GM19372 (cell line): ENCODE results near the gene RAB15.

Experiments
- ATAC-seq: cut with Tn5 transposase; IDR thresholded peaks from one replicate; pipeline ENCODE4 v1.9.1; 2021; ENCODE audit warnings: mild to moderate bottlenecking, low read depth, moderate library complexity; ENCODE audit not compliant: unreplicated experiment

Gene RAB15

DNA sequence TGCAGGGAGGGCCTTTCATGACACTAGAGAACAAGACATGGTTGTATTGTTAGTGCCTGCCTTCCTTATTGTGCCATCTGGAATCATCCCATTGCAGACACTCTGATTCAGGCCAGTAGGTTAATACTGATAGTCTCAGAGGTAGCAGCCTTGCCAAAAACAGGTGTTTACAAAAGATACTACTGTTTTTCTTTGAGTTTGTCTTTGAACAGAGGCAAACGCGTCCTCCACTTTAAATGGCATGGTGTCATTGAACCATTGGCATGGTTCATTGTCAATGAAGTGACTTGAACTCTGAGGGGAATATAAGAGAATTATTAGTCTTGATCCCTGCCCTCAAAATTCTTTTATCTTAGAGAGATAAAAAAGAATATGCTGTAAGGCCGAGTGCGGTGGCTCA lies 18.8 kb upstream of the RAB15 start:
- no peak for ATAC-seq

DNA sequence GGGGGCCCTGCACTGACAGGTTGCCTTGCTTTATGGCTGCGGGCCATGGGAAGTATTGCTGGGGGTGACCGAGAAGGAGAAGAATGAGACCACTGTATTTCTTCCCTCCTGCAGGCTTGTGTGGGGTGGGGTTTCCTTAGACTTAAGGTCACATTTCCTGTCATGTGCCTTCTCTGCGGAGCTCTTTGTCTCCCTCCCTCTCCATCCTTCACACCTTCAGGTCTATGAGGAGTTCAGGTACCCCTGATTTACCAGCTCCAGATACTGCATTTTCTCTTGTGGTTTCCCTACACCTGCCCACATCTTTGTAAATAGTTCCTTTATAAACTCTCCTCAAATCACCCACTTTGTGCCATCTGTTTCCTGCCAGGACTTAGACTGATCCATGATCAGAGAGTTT lies 18.2 kb upstream of the RAB15 start:
- ATAC-seq = no peak

DNA sequence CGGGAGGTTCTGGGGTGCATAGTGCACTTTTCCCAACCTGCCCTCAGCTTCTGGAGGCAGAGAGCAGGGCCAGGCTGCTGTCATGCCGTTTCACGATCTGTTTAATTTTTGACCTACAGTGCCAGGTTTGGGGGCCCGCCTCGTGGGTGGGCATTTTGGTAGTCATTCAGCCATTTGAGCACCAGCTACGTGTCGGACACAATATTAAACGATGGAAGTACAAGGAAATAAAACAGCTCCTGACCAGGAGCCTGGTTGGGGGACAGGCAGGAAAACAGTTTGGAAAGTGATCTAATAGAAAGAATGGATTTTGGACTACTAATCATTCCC lies 15.3 kb upstream of the RAB15 start:
- no peak for ATAC-seq

DNA sequence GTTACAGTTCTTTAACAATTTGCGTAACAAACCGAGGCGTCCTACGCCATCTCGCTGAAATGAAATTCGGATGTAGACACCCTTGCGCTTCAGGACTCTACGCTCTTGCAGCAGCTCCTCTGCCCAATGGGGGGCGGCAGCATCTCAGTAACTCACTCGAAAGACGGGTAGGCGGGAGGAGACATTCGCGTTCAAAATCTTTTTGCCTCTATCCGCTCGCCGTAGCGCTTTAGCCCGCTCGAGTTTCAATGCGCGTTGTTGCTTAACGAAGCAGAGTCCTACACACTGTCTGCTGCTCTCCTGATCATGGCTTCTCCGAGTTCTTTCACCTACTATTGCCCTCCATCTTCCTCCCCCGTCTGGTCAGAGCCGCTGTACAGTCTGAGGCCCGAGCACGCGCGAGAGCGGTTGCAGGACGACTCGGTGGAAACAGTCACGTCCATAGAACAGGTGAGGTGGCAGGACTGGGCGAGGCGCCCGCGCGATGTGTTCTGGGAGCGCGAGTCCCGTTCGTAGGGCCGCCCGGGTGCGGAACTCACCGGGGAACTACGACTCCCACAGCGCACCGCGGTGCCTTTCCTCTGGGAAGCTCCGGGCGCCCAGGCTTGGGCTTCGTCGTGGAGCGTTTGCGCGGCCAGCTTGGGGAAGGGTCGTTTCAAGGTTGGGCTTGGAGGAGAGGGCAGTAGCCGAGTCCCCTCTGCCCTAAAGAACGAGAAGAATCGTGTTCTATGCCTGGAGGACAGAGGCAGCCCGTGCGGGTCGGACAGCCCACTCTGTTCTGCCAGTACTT lies 14.7 kb upstream of the RAB15 start, which contains the start of gene FNTB:
Gene FNTB, plus strand, starts transcription at position 248 of the 790 bp plus-strand sequence. Its CDS starts 59 bp downstream, at position 307.
- ATAC-seq = peak; percentile 92

DNA sequence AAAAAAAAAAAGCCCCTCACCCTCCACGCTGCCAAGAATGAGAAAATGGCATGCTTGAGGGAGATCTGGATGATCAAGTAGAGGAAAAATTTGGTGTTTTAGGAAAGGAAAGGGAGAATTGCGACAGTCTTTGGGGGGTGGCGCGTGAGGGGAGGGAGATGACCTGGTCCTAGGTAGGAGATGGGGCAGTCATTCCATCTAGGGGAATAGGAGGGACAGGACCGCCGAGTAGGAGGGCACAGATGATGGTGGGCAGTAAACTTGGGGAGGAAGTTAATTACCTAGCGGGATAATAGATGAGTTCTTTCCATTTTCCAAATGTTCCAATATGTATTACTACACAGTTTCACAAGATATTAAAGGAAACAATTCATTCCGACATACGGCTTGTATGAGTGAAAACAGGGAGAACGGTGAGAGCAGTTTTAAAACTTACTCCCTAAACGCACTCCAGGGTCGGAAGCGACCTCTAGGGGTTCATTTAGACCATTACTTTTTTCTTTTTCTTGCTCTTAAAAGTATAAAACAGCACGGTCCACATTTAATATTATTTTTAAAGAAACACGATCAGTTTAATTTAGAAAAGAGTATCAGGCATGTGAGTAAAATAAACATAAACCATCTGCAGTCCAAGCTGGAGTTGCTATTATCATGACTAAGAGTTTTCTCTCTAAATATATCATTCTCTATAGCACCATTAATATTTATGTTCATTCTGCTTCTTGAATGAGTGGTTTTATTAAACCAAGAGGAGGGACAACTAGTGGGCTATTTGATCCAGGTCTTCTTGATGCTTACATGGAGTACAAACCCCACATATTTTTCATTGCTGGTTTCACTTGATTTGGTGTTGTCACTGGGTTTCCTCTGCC lies 11.5 kb upstream of the RAB15 start:
- no peak for ATAC-seq

DNA sequence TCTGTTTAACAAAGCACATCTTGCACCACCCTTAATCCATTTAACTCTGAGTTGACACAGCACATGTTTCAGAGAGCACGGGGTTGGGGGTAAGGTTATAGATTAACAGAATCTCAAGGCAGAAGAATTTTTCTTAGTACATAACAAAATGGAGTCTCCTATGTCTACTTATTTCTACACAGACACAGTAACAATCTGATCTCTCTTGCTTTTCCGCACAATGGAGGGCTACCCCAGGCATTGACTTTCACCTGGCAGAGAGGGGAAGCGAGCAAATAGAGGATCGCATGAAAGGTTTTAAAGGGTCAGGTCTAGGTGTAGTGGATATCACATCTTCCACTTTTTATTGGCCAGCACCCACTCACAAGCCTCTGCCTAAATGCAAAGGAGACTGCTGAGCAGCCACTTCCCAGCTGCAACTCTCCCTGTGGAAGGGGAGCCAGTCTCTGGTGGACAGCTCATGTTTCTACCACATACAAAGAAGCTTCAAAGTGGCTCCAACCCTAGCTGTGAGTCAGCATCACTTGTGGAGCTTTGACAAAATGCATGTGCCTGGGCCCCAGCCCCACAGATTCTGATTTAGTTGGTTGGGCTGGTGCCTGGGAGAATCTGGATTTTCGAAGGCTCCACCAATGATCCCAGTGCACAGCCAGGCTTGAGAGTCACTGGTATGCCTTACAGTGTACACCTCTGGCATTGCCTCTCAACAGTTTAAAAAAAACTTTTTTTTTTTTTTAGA lies 7.4 kb upstream of the RAB15 start:
- ATAC-seq = no peak

DNA sequence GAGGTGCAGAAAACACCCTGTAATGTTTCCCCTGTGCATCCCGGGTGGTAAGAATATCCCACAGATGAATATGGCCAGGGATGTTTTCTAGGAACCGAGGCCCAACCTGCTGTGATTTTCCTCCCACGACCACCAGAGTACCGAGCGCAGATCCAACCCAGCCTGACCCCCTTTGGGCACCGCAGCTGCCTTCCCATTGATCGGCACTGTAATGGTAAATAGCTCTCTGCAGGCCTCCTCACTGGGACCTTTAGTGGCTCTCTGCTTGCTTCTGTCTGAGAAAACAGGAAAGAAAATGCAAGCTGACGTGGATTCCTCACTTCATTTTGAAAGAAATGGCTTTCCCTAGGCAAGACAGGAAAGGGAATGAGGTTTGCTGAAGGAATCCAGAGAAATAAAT lies 2.4 kb upstream of the RAB15 start:
- no peak for ATAC-seq

DNA sequence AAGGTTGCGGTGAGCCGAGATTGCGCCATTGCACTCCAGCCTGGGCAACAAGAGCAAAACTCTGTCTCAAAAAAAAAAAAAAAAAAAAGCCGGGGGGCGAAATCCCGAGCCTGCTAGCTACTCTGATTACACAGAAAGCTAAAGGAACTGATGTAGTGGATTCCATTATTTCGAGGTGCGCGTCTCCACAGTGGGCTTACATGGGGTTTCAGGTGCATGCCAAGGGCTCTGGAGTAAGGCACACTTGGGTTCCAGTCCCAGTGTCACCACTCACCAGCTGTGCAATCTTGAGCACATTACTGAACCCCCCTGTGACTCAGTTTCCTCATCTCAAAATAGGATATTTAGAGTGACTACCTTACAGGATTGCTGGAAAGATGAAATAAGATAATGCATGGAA lies 1.7 kb upstream of the RAB15 start:
- ATAC-seq = no peak

DNA sequence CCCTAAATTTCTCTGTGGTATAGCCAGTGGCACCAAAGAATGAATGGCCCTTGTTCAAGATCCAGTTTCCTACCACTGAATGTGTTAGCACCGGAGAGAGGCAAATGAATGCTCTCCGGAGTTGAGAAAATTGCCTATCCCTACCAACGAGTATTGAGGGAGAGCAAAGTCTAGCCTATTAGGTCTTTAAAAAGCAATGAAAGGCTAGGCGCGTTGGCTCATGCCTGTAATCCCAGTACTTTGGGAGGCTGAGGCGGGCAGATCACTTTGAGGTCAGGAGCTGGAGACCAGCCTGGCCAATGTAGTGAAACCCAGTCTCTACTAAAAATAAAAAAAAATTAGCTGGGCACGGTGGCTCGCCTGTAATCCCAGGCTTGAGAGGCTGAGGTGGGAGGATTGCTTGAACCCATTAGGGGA lies 898 bp upstream of the RAB15 start:
- no peak for ATAC-seq

DNA sequence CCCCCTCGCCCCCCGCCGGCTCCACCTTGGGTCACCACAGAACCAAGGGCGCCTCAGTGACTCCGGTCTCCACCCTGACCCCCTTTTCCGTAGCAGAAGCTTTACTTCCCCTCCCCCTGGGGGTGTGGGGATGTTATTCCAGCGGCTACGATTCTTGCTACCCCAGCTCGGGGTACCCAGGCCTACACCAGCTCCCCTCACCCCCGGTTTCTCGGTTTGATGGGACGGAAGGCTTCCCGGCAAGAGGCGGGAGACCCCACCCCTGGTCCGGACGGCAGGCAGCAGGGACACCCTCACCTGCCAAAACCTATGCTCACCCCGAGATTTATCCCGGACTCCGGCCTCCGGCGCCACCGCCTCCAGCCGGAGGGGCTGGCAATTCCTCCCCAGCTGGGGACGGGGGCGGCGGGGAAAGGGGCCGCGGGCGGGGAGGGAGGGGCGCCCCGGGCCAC lies 619 bp downstream of the RAB15 start:
- ATAC-seq = no peak

DNA sequence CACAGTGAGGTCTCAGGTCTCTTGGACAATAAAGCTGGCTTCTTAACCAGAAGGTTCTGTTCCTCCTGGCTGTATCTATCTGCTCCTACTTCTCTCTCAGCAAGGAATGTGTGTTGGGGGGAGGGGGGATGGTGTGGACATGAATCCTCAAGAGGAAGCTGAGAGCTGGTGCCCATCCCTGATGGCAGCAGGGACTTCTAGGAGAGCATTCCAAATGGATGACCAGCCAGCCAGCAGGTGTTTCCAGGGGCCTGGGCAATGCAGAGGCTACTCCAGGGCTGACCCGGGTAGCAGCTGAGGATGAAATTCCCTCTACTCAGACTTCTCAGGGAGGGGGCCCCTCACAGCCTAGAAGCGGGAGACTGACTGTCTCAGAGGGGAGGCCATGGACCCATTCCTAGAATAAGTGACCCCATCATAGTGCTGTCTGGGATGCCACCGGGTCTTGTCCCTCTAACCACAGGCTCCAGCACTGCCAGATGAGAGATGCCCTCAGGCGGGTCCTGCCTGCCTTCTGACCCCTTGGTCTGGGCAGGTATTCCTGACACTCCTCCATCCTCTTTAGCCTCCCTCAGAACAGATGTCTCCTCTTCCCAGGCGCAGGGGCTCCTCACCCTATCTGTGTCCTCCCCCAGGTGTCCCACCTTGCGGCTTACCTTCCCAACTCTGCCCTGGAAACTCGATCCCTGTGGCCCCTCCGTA lies 1.2 kb downstream of the RAB15 start:
- no peak for ATAC-seq

DNA sequence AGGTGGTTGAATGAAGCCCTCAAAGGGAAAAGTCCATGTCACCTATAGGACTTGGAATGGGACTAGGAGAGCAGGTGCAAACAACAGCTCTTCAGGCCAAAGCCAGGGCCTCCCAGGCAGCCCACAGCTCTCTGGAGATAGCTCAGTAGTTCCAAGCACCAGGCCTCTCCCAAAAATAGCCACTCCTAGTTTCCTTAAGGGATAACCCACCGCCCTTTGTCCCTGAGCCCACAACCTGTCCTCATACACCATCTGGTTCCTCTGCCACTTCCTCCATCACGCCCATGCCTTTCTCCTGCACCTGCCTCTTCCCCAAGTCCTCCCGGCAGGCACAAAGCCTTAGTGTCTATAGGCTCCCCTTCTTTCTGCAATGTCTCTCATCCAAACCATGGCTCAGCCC lies 2.1 kb downstream of the RAB15 start:
- no peak for ATAC-seq

DNA sequence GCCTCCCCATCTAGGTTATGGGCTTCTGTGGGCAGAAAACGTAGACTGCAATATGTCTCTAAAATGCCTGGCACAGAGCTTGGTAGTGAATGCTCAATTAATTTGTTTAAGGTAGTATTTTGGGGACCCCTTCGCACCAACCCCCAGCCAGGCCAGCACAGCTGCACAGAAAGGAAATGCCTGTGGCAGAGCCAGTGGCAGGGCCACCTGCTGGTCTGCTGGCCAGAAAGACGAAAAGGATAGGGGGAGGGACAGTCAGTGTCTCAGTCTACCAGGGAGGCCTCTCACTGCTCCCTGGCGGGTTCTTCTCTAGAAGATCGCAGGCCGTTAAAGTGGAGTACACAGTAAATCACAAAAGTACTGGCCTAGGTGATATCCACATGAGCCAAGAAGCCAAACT lies 3.5 kb downstream of the RAB15 start:
- no peak for ATAC-seq

DNA sequence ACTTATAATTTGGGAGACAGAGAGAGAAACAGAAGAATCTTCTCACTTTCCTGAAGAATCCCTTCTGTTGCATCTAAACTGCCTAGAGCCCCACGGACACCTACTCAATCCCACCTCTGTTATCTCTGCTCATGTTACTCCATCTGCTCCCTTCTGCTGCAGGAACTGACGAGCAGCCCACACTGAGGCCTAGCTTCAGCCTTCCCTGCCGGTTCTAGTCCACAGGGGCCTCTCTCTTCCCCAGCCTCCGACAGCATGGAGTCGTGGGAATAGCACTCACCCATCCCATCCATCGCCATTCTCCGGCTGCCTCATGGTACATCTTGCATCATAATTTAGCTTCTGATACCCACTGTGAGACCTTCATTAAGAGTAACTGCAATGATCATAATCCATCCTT lies 4.0 kb downstream of the RAB15 start:
- ATAC-seq = no peak

DNA sequence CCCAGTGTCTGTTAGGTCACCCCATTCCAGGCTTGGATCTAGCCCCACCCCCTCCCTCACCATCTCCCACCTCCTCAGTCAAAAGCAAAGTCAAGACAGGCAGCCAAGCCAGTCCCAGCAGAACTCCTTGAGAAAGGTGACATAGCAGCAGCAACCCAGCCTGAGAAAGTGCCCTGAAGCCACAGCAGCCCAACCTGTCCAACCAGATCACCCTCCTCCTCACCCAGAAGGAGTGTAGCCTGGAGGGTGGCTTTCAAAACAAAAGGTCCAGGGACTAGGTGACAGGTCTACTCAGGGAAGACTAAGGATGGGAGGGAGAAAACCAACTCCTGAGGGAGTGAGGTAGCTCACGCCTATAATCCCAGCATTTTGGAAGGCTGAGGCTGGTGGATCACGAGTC lies 5.2 kb downstream of the RAB15 start:
- no peak for ATAC-seq

DNA sequence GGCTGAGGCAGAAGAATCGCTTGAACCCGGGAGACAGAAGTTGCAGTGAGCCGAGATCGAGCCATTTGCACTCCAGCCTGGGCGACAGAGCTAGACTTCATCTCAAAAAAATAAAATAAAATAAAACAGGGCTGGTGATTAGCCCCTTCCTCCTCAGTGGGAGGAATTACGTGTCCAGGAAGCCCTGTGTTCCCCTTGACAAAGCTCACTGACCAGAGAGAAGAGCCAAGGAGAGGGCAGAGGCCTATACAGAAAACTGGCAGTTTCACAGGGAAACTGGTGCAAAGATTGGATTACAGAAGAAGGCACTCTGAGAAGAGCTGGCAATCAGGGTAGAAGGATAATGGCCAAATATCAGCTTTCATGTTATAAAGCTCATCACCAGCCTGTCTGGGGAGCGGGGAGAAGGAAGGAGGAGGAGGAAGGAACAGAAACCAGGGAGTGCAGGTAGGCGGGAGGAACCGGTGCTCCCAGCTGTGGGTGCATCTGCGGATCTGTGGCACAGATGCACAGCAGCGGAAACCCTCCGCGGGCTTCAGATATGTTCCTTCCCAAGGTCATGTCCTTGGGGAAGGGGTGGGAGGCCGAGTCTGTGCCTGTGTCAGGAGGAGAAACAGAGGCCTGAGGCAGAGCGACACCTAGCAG lies 6.7 kb downstream of the RAB15 start:
- no peak for ATAC-seq

DNA sequence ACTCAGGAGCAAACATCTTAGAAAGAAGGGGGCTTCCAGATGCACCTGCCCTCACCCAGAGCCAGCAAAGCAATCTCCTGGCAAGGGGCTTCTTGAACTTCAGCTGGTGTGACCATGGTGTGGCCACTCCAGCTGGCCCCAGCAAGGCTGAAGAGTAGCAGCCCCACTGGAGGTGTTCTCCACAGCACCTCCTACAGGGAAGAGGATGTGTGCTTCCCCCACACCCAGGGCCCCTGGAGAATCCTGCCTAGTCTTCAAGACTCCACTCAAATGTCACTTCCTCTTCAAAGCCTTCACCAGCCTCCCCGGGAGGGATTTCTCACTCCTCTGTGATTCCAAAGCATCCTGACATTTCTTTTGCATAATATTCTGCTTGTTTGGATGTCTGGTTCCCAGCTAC lies 8.5 kb downstream of the RAB15 start:
- ATAC-seq = no peak

DNA sequence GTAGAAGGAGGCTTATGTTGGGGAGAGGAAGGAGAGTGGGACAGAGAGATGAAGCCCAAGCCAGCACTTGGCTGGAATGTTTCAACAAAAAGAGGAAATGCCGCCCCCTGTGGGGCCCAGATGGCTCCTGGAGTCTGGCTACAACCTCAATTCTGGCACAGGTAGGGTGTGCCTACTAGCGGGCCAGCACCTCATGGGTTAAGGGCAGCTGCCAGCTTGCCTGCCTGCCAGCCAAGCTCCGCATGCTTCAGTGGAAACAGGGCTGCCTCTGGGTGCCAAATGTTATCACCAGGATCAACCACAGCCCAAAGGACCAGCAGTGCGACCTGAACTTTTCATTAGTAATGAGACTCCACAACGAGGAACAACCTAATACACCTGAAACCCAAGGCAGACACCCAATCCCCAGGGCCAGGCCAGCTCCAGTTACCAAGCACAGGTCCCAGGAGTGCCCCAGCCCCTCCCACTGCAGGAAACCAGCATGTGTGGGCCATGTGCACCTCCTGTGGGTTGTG lies 11.3 kb downstream of the RAB15 start:
- ATAC-seq = no peak

DNA sequence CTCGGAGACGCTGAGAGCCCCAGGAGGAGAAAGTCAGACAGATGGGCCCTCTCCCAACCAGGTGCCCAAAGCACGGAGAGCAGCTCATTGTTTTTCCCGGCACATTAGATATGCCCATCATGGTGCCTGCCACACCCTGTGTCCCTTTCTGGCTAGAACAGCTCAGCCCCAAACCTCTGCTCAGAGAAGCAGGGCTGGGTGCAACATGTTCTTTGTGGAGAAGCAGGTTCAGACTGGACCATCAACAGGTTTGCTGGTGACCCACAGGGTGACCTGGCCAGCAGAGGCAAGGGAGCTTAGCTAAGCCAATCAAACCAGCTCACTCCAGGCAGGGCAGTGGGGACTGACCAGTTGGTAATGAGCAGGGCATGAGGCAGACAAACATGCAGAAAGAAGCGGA lies 13.4 kb downstream of the RAB15 start:
- no peak for ATAC-seq

DNA sequence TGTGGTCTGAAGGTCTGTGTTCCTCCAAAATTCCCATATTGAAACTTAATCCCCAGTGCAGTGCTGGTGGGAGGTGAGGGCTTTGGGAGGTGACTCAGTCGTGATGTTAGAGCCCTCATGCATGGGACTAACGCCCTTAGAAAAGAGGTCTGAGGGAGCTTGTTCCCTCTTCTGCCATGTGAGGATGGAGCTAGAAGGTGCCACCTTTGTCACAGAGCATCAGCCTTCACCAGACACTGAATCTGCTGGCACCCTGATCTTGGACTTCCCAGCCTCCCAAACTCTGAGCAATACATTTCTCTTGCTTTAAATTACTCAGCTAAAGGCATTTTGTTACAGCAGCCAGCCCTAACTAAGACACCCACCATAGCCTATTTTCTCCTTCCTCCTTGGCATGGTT lies 13.9 kb downstream of the RAB15 start:
- no peak for ATAC-seq
